AG04449 (cell line): ENCODE results near the gene GNAI3.

Experiments used
- CTCF ChIA-PET: fragments of 350-600 bp; formaldehyde crosslinking; extraction: SDS; loops from one replicate; lab custom pipeline; 2021; ENCODE audit warnings: antibody characterized with exemption; lab: Yijun Ruan, JAX
- POLR2A ChIA-PET: fragments of 400-600, 350-600 bp; formaldehyde crosslinking; extraction: SDS; loops from one replicate; lab custom pipeline; 2020; ENCODE audit warnings: antibody characterized with exemption, inconsistent platforms; lab: Yijun Ruan, JAX
- DNase-seq: peaks from one replicate; pipeline ENCODE4 v3.0.0-alpha.2; 2010; ENCODE audit warnings: low read depth, low spot score
- H3K4me3 ChIP-seq: 2 replicates; pipeline ENCODE4 v1.5.1; 2011; ENCODE audit warnings: low read depth, mild to moderate bottlenecking, control low read depth, low read length
- TF ChIP-seq, protein P1 (sequence below): IDR thresholded peaks from one replicate; pipeline ENCODE4 v1.5.1; 2011; ENCODE audit warnings: mild to moderate bottlenecking, moderate library complexity, low read length, control low read depth, inconsistent platforms; ENCODE audit not compliant: insufficient read depth; ENCODE audit errors: missing control alignments

GNAI3 gene

DNA sequence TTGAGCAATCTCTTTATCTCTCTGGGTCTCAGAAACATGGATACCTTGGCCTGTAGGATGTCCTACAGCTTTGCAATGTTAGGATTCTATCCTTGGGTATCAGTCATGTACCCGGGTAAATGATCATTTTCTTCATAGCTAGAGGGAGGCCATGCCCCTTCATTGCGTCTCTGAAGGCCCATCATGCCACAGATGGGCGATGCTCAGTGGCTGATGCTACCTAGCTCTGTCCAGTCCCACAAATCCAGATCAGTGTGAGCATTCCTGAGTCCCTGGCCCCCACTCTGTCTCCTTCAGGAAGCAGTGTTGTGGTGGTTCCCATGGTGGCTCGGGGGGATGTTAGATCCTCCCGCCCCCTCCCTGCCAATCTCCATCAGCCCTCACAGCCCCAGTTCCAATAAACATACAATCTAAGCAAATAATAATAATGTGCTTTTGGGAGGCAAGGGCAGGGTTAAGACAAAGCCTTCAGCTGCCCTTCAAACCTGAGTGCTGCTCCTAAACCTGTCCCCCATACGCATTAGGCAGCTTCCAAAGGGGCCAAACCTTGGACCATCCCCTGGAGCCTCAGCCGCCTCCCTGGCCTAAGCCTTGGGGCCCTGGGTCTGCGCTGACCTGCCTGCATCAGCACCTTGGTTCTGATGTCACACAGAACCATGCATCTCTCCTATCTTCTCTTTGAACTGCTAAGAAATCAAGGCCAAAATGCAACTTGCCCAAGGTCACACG, 9.4 kb upstream of the GNAI3 start:
- TF ChIP-seq, protein P1, sequence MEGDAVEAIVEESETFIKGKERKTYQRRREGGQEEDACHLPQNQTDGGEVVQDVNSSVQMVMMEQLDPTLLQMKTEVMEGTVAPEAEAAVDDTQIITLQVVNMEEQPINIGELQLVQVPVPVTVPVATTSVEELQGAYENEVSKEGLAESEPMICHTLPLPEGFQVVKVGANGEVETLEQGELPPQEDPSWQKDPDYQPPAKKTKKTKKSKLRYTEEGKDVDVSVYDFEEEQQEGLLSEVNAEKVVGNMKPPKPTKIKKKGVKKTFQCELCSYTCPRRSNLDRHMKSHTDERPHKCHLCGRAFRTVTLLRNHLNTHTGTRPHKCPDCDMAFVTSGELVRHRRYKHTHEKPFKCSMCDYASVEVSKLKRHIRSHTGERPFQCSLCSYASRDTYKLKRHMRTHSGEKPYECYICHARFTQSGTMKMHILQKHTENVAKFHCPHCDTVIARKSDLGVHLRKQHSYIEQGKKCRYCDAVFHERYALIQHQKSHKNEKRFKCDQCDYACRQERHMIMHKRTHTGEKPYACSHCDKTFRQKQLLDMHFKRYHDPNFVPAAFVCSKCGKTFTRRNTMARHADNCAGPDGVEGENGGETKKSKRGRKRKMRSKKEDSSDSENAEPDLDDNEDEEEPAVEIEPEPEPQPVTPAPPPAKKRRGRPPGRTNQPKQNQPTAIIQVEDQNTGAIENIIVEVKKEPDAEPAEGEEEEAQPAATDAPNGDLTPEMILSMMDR, result no peak
- no peak for DNase-seq
- H3K4me3 ChIP-seq, result no peak overlapping the region
- POLR2A ChIA-PET, result interaction anchor here (1.0 to 1.7 kb wide), 3 partner anchors 9 to 45 kb away, joined by 3 to 6 read pairs (median 3); partner anchors contain the start of genes CYB561D1 and GNAI3
- CTCF ChIA-PET, result interaction anchor here (0.8 to 26.3 kb wide), 8 partner anchors 4 to 442 kb away, joined by 3 to 2790 read pairs (median 194); partner anchors contain the start of genes AMIGO1, ATXN7L2, CYB561D1 and GPR61

GRCh38 chr1:109539676-109540075, 8.7 kb upstream of the GNAI3 start, which contains the start of gene GPR61:
GPR61 (plus strand) TSS chr1:109539872; CDS start chr1:109543023, 3,151 bp downstream.
- TF ChIP-seq, protein P1, result no peak
- H3K4me3 ChIP-seq, result no peak within 1 kb of the TSS
- ChIA-PET POLR2A (interaction anchor here (1.0 to 1.5 kb wide), 3 partner anchors 43 to 49 kb away, joined by 3 read pairs; partner anchors contain the start of gene CYB561D1), CTCF (interaction anchor here (1.5 to 26.3 kb wide), 6 partner anchors 7 to 234 kb away, joined by 4 to 2790 read pairs (median 286); partner anchors contain the start of genes AMIGO1, ATXN7L2 and CYB561D1)
- DNase-seq, result no peak

GRCh38 chr1:109541102-109541501, 7.3 kb upstream of the GNAI3 start:
- ChIA-PET CTCF (interaction anchor here (1.5 to 26.3 kb wide), 7 partner anchors 8 to 443 kb away, joined by 4 to 2790 read pairs (median 194); partner anchors contain the start of genes AHCYL1, AMIGO1, ATXN7L2 and CYB561D1), POLR2A (interaction anchor here (1.5 kb wide), 1 partner anchor 51 kb away, joined by 3 read pairs; no protein-coding TSS in a partner anchor)
- TF ChIP-seq, protein P1, result no peak

DNA sequence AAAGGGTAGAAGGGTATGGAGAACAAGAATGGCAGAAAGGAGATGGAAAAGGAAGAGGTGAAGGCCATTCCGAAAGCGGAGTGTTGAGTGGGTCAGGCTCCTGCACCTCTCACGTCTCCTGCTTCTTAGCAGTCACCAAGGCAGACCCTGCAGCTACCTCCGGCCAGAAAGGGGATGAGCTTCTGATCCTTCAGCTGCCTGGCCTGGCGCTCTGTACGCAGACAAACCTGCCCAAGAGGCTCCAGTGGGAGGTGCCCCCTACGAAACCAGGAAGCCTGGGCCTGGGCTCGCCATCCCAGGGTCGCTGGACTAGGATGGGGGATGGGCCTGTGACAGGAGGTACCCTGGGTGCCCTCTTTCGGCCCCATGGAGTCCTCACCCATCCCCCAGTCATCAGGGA, 5.8 kb upstream of the GNAI3 start:
- CTCF ChIA-PET, result interaction anchor here (8.4 to 26.3 kb wide), 4 partner anchors 10 to 231 kb away, joined by 194 to 2790 read pairs (median 379); partner anchors contain the start of genes AMIGO1, ATXN7L2 and CYB561D1
- TF ChIP-seq, protein P1, result no peak

More at GRCh38 chr1:109541102-109541501, 7.3 kb upstream of the GNAI3 start:
- H3K4me3 ChIP-seq, result no peak overlapping the region
- no peak for DNase-seq

GRCh38 chr1:109543283-109543987, 5.0 kb upstream of the GNAI3 start:
- ChIA-PET CTCF (interaction anchor here (4.3 to 26.3 kb wide), 5 partner anchors 10 to 441 kb away, joined by 38 to 2790 read pairs (median 377); partner anchors contain the start of genes AHCYL1, AMIGO1, ATXN7L2 and CYB561D1), POLR2A (no interaction called here)
- TF ChIP-seq, protein P1, result no peak
- no peak overlapping the region for H3K4me3 ChIP-seq
- no peak for DNase-seq

More for the DNA sequence above, 5.8 kb upstream of the GNAI3 start:
- H3K4me3 ChIP-seq, result no peak overlapping the region
- POLR2A ChIA-PET, result no interaction called here
- no peak for DNase-seq
